HG02642 (cell line): ENCODE measurements around the gene SLC29A4.
"Not testable (repeated sequence)": the region's sequence is repeated elsewhere in the genome, so short reads cannot be mapped to it uniquely, and the experiment has no call there.

Experiments used
- ATAC-seq: cut with Tn5 transposase; IDR thresholded peaks from one replicate; pipeline ENCODE4 v1.9.1; 2021; ENCODE audit warnings: mild to moderate bottlenecking; ENCODE audit not compliant: unreplicated experiment, poor library complexity

The SLC29A4 gene

GRCh38 chr7:5282543-5283316 is at the start of gene SLC29A4:
Gene SLC29A4, plus strand, starts transcription at chr7:5282943. Its CDS starts 4,874 bp downstream, at chr7:5287817.
- no peak for ATAC-seq

- ATAC-seq: no peak
Observed at GRCh38 chr7:5234852-5235831, 47.6 kb upstream of the SLC29A4 start.

- ATAC-seq: no peak
Observed at GRCh38 chr7:5237286-5237685, 45.5 kb upstream of the SLC29A4 start.

- ATAC-seq: no peak
Observed at GRCh38 chr7:5238500-5238899, 44.2 kb upstream of the SLC29A4 start.

- ATAC-seq: no peak
Observed at GRCh38 chr7:5243261-5243660, 39.5 kb upstream of the SLC29A4 start.

GRCh38 chr7:5248201-5248885 is 34.4 kb upstream of the SLC29A4 start:
- ATAC-seq: no peak

- not testable (repeated sequence) for ATAC-seq
Observed at GRCh38 chr7:5250787-5251186, 32.0 kb upstream of the SLC29A4 start.

- not testable (repeated sequence) for ATAC-seq
Observed at GRCh38 chr7:5253529-5253928, 29.2 kb upstream of the SLC29A4 start.

- not testable (repeated sequence) for ATAC-seq
Observed at GRCh38 chr7:5254371-5254770, 28.4 kb upstream of the SLC29A4 start.

- ATAC-seq: no peak
Observed at GRCh38 chr7:5255832-5256231, 26.9 kb upstream of the SLC29A4 start.

GRCh38 chr7:5260530-5261068 is 22.1 kb upstream of the SLC29A4 start:
- ATAC-seq: not testable (repeated sequence)

GRCh38 chr7:5263066-5263465 is 19.7 kb upstream of the SLC29A4 start:
- not testable (repeated sequence) for ATAC-seq

- no peak for ATAC-seq
Observed at GRCh38 chr7:5265320-5266190, 17.2 kb upstream of the SLC29A4 start.

GRCh38 chr7:5266191-5267028 is 16.3 kb upstream of the SLC29A4 start:
- ATAC-seq: no peak

- not testable (repeated sequence) for ATAC-seq
Observed at GRCh38 chr7:5267829-5268228, 14.9 kb upstream of the SLC29A4 start.

GRCh38 chr7:5269992-5270657 is 12.6 kb upstream of the SLC29A4 start:
- ATAC-seq: not testable (repeated sequence)

GRCh38 chr7:5270788-5271187 is 12.0 kb upstream of the SLC29A4 start:
- no peak for ATAC-seq
